ENCODE measurements around the gene ZC3H14.
"Not testable (repeated sequence)": the region's sequence is repeated elsewhere in the genome, so short reads cannot be mapped to it uniquely, and the experiment has no call there.

ZC3H14 gene

GRCh38 chr14:88562831-88563686, at the start of gene ZC3H14:
ZC3H14 (plus strand) TSS chr14:88563037; CDS start chr14:88563134, 97 bp downstream.
- DNase-seq (ENCODE audit: low read depth in 2 of 3, low spot score in 1 of 3): peak; percentile 70 to 79 (median 78)

GRCh38 chr14:88515499-88516221, 47.2 kb upstream of the ZC3H14 start:
- DNase-seq (ENCODE audit: low read depth in 2 of 3, low spot score in 1 of 3): no peak

- DNase-seq (ENCODE audit: low read depth in 2 of 3, low spot score in 1 of 3): no peak
These were observed 45.9 kb upstream of the ZC3H14 start for GRCh38 chr14:88516861-88517357.

- DNase-seq (ENCODE audit: low read depth in 2 of 3, low spot score in 1 of 3): no peak
These were observed 44.0 kb upstream of the ZC3H14 start for GRCh38 chr14:88518592-88519512.

- DNase-seq (ENCODE audit: low read depth in 2 of 3, low spot score in 1 of 3): no peak
These were observed 42.9 kb upstream of the ZC3H14 start for GRCh38 chr14:88519907-88520306.

GRCh38 chr14:88521818-88522217, 41.0 kb upstream of the ZC3H14 start:
- DNase-seq (ENCODE audit: low read depth in 2 of 3, low spot score in 1 of 3): no peak

GRCh38 chr14:88522393-88522792, 40.4 kb upstream of the ZC3H14 start:
- DNase-seq (ENCODE audit: low read depth in 2 of 3, low spot score in 1 of 3): no peak

GRCh38 chr14:88529889-88530288, 32.9 kb upstream of the ZC3H14 start:
- DNase-seq (ENCODE audit: low read depth in 2 of 3, low spot score in 1 of 3): not testable (repeated sequence)

- no peak for DNase-seq (ENCODE audit: low read depth in 2 of 3, low spot score in 1 of 3)
These were observed 29.7 kb upstream of the ZC3H14 start for GRCh38 chr14:88533064-88533602.

- DNase-seq (ENCODE audit: low read depth in 2 of 3, low spot score in 1 of 3): no peak
These were observed 27.7 kb upstream of the ZC3H14 start for GRCh38 chr14:88535149-88535548.

GRCh38 chr14:88535813-88536212, 27.0 kb upstream of the ZC3H14 start:
- DNase-seq (ENCODE audit: low read depth in 2 of 3, low spot score in 1 of 3): no peak

GRCh38 chr14:88541324-88541723, 21.5 kb upstream of the ZC3H14 start:
- DNase-seq (ENCODE audit: low read depth in 2 of 3, low spot score in 1 of 3): no peak

- no peak for DNase-seq (ENCODE audit: low read depth in 2 of 3, low spot score in 1 of 3)
These were observed 19.7 kb upstream of the ZC3H14 start for GRCh38 chr14:88542857-88543795.

GRCh38 chr14:88545256-88545655, 17.6 kb upstream of the ZC3H14 start:
- no peak for DNase-seq (ENCODE audit: low read depth in 2 of 3, low spot score in 1 of 3)

GRCh38 chr14:88546621-88547385, 16.0 kb upstream of the ZC3H14 start:
- no peak for DNase-seq (ENCODE audit: low read depth in 2 of 3, low spot score in 1 of 3)

- no peak for DNase-seq (ENCODE audit: low read depth in 2 of 3, low spot score in 1 of 3)
These were observed 15.5 kb upstream of the ZC3H14 start for GRCh38 chr14:88547386-88547780.

- DNase-seq (ENCODE audit: low read depth in 2 of 3, low spot score in 1 of 3): no peak
These were observed 12.8 kb upstream of the ZC3H14 start for GRCh38 chr14:88550078-88550477.

- DNase-seq (ENCODE audit: low read depth in 2 of 3, low spot score in 1 of 3): peak; percentile 46 to 60 (median 47)
These were observed 11.6 kb upstream of the ZC3H14 start for GRCh38 chr14:88551094-88551870.
